GM12875 (cell line): Measurements from ENCODE around the gene UBQLN3.

Source experiments
- H3K4me3 ChIP-seq: one replicate; pipeline ENCODE4 v1.5.1; 2011; ENCODE audit warnings: low read depth, low read length, control low read depth
- TF ChIP-seq, protein P1 (sequence below): IDR thresholded peaks from 2 replicates; pipeline ENCODE4 v1.5.1; 2011; ENCODE audit warnings: low read depth, mild to moderate bottlenecking, control low read depth, inconsistent platforms, low read length, moderate library complexity, borderline replicate concordance; ENCODE audit not compliant: insufficient read depth

Gene UBQLN3

DNA sequence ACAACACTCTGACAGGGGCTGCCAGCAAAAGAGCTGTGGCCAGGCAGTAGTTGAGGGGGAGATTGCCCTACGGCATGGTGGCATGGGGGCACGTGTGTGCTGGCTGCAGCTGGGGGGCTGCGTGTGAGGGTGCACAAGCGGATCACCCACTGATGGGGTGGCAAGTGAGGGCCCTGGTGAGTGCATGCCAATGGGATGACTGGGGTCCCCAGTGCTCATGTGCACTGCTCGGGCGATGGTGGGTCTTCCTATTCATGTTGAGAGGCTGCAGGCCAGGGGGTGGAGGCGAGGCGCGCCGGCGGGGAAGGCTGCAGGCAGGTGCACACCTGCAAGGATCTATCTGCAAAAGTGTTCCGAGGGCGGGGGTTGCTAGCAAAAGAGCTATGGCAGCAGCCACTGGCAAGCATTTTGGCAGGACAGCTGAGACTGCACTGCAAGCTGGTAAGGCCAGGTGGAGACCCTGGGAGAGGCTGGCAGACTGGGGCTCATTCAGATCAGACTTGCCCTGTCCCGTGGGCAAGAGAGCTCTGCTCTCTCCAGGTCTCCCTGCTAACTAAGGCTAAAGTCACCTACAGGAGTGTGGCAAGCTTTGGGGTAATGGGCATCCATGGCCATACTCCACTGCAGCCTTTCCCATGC, 48.7 kb downstream of the UBQLN3 start:
- no peak overlapping the region for H3K4me3 ChIP-seq
- TF ChIP-seq, protein P1, sequence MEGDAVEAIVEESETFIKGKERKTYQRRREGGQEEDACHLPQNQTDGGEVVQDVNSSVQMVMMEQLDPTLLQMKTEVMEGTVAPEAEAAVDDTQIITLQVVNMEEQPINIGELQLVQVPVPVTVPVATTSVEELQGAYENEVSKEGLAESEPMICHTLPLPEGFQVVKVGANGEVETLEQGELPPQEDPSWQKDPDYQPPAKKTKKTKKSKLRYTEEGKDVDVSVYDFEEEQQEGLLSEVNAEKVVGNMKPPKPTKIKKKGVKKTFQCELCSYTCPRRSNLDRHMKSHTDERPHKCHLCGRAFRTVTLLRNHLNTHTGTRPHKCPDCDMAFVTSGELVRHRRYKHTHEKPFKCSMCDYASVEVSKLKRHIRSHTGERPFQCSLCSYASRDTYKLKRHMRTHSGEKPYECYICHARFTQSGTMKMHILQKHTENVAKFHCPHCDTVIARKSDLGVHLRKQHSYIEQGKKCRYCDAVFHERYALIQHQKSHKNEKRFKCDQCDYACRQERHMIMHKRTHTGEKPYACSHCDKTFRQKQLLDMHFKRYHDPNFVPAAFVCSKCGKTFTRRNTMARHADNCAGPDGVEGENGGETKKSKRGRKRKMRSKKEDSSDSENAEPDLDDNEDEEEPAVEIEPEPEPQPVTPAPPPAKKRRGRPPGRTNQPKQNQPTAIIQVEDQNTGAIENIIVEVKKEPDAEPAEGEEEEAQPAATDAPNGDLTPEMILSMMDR, result no peak
